Adrenal gland (tissue), 12 donors: ENCODE results near the gene ZC3H7A. TPM values are rescaled to one million over a fixed set of nuclear protein-coding genes. Genes with fewer than 3 reads are reported as not detected.
A peak's percentile ranks its signal among the peaks of the same experiment; 100 is the strongest.

Source experiments
- DNase-seq, 7 donors: peaks; one replicate each; pipeline ENCODE4 v3.0.0-alpha.2; 2019 to 2020
- H3K27ac ChIP-seq, 5 donors: fragments of 200-600 bp; sonication (generic) in 4 of 5; 1 replicate in 3 of 5; 2 replicates in 2 of 5; pipeline versions ENCODE4 v1.5.1 to v1.8.0; 2016 to 2020; ENCODE audit warnings: mild to moderate bottlenecking in 1 of 5
- H3K27me3 ChIP-seq: fragments of 200-600 bp; 2 replicates; pipeline ENCODE4 v1.8.0; 2021
- H3K36me3 ChIP-seq, 2 donors: fragments of 200-600 bp; replicated peaks in 1 of 2; 1 replicate in 1 of 2; 2 replicates in 1 of 2; pipeline versions ENCODE4 v1.5.1 to v1.8.0; 2018 to 2022
- H3K4me1 ChIP-seq, 2 donors: fragments of 200-600 bp; replicated peaks in 1 of 2; 1 replicate in 1 of 2; 2 replicates in 1 of 2; pipeline versions ENCODE4 v1.5.1 to v1.8.0; 2018 to 2021
- H3K4me3 ChIP-seq, 4 donors: fragments of 200-600 bp; sonication (generic) in 3 of 4; one replicate each; pipeline ENCODE4 v1.5.1; 2016 to 2018
- H3K9me3 ChIP-seq, 3 donors: fragments of 200-600 bp; sonication (generic) in 1 of 3; replicated peaks in 1 of 3; 1 replicate in 2 of 3; 2 replicates in 1 of 3; pipeline versions ENCODE4 v1.5.1 to v1.8.0; 2016 to 2021
- POLR2A ChIP-seq, 2 donors: fragments of 450-650 bp; IDR thresholded peaks; one replicate each; pipeline ENCODE4 v1.6.1; 2017; ENCODE audit warnings: antibody characterized with exemption in 2 of 2, mild to moderate bottlenecking in 2 of 2, moderate library complexity in 1 of 2
- WGBS, 4 donors: extraction: QIAGEN DNeasy Blood & Tissue Kit in 2 of 4; methylation state at CpG; one replicate each; pipeline versions ENCODE4 v1.1.5 to v1.1.7; 2013 to 2017; 5-methylcytosine and 5-hydroxymethylcytosine counted together
- intact Hi-C, 2 donors: fragments of 100-400 bp; cut with DNase I; formaldehyde crosslinking; loops; one replicate each; pipeline versions ENCODE4 v1.14.1 to v1.15.0; 2022 to 2023
- polyA plus RNA-seq, 3 donors: library from polyadenylated mRNA; stranded (reverse); fragments of 200-250 nt in 2 of 3; fragments of 350-450 nt in 1 of 3; fragmentation: Illumina TruSeq in 1 of 3; extraction: RNeasy Lipid Tissue Mini Kit (QIAGEN cat#74804) in 1 of 3; gene quantifications; one replicate each; pipeline ENCODE4 v1.2.3, GENCODE V29; 2013 to 2014
- total RNA-seq, 9 donors: library from RNA; depleted of rRNA in 4 of 9; stranded (reverse); fragments of >200 nt in 4 of 9; fragments of 120-200 nt in 1 of 9; fragmentation: NEBNext Ultra II Directional in 1 of 9; extraction: Animal tissue kit (Norgen Biotek cat#: 25700) in 1 of 9; gene quantifications; one replicate each; pipeline versions ENCODE4 v1.1.0 to v1.2.4, GENCODE V29; 2013 to 2023
- TF ChIP-seq, protein P1 (sequence below), 6 experiments: fragments of 450-650 bp in 4 of 6; fragments of 200-600 bp in 2 of 6; sonication (generic) in 1 of 6; IDR thresholded peaks; 1 replicate in 5 of 6; 2 replicates in 1 of 6; pipeline versions ENCODE4 v1.5.1 to v1.8.0; 2016 to 2021; ENCODE audit warnings: antibody characterized with exemption in 6 of 6, mild to moderate bottlenecking in 2 of 6, moderate library complexity in 1 of 6
- donor health status: healthy with polysubstance abuse.
- donor health status: Bipolar disorder and iron deficiency.
- donor health status: DM: yes; HTN: yes; CAD: no.
- donor health status: DM: no; HTN: no; CAD: no.
- donor health status: DM: no; HTN: no; CAD: no.
- donor health status: DM: yes; HTN: yes; CAD: no.

The ZC3H7A gene
- total and polyA plus RNA-seq, 12 donors: 31.1 to 83.9 (median 43.0) TPM

DNA sequence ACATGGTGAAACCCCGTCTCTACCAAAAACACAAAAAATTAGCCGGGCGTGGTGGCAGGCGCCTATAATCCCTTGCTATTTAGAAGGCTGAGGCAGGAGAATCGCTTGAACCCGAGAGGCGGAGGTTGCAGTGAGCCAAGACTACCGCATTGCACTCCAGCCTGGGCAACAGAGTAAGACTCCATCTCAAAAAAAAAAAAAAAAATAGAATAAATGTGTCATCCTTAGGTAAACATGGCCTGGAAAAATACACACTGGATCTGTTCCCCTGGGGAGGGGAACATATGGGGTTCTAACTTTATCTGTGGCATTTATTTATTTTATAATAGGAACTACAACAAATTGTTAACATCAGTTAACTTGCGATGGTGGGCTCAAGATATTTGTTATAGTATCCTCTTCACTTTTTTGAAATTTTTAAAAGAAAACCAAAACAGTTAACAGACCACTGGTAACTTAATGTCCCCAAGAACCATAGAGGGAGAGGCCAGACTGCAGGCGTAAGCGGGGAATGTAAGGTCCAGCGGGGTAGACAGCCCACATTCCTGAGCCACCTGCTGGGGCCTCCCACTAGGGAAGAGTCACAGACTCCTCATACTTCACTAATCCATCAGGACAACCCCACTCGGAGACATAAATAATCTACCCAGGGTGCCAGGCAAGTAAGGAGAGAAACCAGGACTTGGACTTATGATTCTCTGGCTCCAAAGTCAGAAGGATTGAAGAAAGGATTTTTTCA lies 41.9 kb downstream of the ZC3H7A start:
- Histone ChIP-seq H3K27ac (no peak overlapping the region), H3K4me3 (no peak overlapping the region), H3K4me1 (peaks cover 6 to 17% of the 10 kb centered on the region in 2 donors), H3K27me3 (no peaks in the 10 kb centered on the region), H3K36me3 (peaks cover 0 to 67% of the 10 kb centered on the region in 2 donors), H3K9me3 (no peaks in the 10 kb centered on the region)
- DNase-seq: peak in 1 of 7 donors; percentile 15
- TF ChIP-seq, protein P1, sequence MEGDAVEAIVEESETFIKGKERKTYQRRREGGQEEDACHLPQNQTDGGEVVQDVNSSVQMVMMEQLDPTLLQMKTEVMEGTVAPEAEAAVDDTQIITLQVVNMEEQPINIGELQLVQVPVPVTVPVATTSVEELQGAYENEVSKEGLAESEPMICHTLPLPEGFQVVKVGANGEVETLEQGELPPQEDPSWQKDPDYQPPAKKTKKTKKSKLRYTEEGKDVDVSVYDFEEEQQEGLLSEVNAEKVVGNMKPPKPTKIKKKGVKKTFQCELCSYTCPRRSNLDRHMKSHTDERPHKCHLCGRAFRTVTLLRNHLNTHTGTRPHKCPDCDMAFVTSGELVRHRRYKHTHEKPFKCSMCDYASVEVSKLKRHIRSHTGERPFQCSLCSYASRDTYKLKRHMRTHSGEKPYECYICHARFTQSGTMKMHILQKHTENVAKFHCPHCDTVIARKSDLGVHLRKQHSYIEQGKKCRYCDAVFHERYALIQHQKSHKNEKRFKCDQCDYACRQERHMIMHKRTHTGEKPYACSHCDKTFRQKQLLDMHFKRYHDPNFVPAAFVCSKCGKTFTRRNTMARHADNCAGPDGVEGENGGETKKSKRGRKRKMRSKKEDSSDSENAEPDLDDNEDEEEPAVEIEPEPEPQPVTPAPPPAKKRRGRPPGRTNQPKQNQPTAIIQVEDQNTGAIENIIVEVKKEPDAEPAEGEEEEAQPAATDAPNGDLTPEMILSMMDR (IDR thresholded peaks at IDR 0.05): no peak
- no peak for TF ChIP-seq POLR2A (IDR thresholded peaks at IDR 0.05)
- intact Hi-C loops: no loop called here
- 94 to 96% (median 95%) methylated on average over 13 of the region's 13 CpGs for WGBS, 4 donors

DNA sequence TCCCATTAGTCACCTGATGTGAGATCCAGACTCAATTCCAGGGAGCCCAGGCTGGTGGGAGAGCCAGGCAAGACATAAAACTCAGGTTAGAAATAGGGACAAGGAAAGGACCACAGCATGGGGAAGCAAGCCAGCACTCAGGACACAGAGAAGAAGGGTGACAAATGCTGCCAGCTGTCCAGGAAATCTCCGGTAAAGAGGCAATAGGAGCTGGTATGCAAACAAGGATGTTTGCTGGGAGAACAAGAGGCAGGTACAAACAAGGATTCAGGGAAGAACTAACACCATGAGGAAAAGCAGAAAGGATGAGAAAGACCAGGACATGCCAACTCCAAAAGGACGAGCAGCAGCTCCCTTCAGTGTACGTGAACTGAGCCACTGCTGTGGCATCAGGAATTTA lies 44.2 kb downstream of the ZC3H7A start:
- TF ChIP-seq, protein P1 (IDR thresholded peaks at IDR 0.05): no peak
- no peak for TF ChIP-seq POLR2A (IDR thresholded peaks at IDR 0.05)
- WGBS, 4 donors: 81 to 94% (median 89%) methylated on average over 3 of the region's 3 CpGs
- Histone ChIP-seq H3K4me1 (peaks cover under 1 to 6% of the 10 kb centered on the region in 2 donors), H3K27me3 (no peaks in the 10 kb centered on the region), H3K27ac (no peak overlapping the region), H3K4me3 (no peak overlapping the region), H3K9me3 (no peaks in the 10 kb centered on the region), H3K36me3 (peaks cover 0 to 79% of the 10 kb centered on the region in 2 donors)
- intact Hi-C loops: no loop called here
- DNase-seq: peak in 1 of 7 donors; percentile 14

DNA sequence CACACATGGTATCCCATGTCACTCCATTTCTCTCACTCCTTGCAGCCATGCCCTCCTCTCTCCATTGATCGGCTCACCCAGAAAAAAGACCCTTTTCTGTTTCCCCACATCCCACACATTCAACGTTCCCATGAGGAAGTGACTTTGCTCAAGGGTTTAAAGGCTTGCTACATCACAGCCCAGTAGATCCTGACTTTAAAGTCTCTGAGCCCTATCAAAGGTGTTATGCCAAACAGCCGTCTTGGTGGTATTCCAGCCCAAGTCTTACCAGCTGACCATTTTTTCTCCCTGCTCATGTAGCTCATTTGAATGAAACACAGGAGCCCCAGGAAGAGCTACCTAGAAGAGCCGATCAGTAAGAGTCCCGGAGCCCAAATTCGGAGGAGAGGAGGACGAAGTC lies 47.0 kb downstream of the ZC3H7A start:
- Histone ChIP-seq H3K4me1 (no peaks in the 10 kb centered on the region), H3K36me3 (peaks cover 0 to 59% of the 10 kb centered on the region in 2 donors), H3K4me3 (no peak overlapping the region), H3K27ac (no peak overlapping the region), H3K27me3 (no peaks in the 10 kb centered on the region), H3K9me3 (no peaks in the 10 kb centered on the region)
- DNase-seq: peak in 1 of 7 donors; percentile 11
- intact Hi-C loops: no loop called here
- TF ChIP-seq POLR2A (IDR thresholded peaks at IDR 0.05): no peak
- TF ChIP-seq, protein P1 (IDR thresholded peaks at IDR 0.05): no peak
- WGBS, 4 donors: 85 to 93% (median 87%) methylated on average over 7 of the region's 7 CpGs

DNA sequence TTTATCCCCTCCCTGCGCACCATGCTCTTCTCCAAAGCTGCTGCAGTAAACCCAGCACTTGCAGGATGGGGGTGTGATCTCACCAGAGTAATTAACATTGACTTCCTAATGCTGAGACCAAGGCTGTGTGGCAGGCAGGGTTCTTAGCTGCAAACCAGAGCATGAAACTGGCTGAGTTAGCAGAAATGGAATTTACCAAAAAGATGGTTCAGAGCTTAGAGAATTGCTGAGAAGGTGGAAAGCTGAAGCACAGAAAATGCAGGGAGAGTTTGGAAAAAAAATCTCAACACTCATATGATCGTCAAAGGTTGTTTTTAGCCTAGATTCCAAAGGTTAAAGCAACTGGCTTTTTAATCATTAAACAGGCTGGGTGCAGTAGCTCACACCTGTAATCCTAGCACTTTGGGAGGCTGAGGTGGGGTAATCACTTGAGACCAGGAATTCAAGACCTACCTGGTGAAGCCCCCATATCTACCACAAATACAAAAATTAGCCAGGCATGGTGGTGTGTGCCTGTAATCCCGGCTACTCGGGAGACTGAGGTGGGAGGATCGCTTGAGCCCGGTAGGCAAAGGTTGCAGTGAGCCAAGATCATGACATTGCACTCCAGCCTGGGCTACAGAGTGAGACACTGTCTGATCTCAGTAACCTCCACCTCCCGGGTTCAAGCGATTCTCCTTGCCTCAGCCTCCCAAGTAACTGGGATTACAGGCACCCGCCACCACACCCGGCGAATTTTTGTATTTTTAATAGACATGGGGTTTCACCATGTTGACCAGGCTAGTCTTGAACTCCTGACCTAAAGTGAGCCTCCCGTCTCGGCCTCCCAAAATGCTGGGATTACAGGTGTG lies 48.4 kb downstream of the ZC3H7A start:
- intact Hi-C loops: no loop called here
- no peak for DNase-seq
- TF ChIP-seq, protein P1 (IDR thresholded peaks at IDR 0.05): no peak
- TF ChIP-seq POLR2A (IDR thresholded peaks at IDR 0.05): no peak
- Histone ChIP-seq H3K9me3 (no peaks in the 10 kb centered on the region), H3K4me3 (no peak overlapping the region), H3K4me1 (peaks cover 0 to 3% of the 10 kb centered on the region in 2 donors), H3K27ac (no peak overlapping the region), H3K36me3 (peaks cover 0 to 47% of the 10 kb centered on the region in 2 donors), H3K27me3 (no peaks in the 10 kb centered on the region)
- WGBS, 4 donors: 92 to 95% (median 94%) methylated on average over 11 to 13 of the region's 13 CpGs
